CD14-positive monocyte (primary cell): Measurements from ENCODE around the gene UNC119B. TPM values are rescaled to one million over a fixed set of nuclear protein-coding genes. Genes with fewer than 3 reads are reported as not detected.

Experiments
- DNase-seq, 3 donors: peaks; one replicate each; pipeline ENCODE4 v3.0.0-alpha.2; 2011 to 2022
- H2AFZ ChIP-seq: 2 replicates; pipeline ENCODE4 v1.6.0; 2012; ENCODE audit warnings: mild to moderate bottlenecking, low read depth, low read length, inconsistent platforms; ENCODE audit not compliant: insufficient read depth, poor library complexity, severe bottlenecking
- H3K27ac ChIP-seq, 2 donors: 1 replicate in 1 of 2; 2 replicates in 1 of 2; pipeline ENCODE4 v1.5.1; 2012 to 2013; ENCODE audit warnings: low read length in 2 of 2, control low read depth in 1 of 2, inconsistent platforms in 1 of 2, low read depth in 1 of 2, mild to moderate bottlenecking in 1 of 2
- H3K27me3 ChIP-seq, 2 donors: one replicate each; pipeline versions ENCODE4 v1.6.0 to v1.6.1; 2011 to 2013; ENCODE audit warnings: low read length in 2 of 2; ENCODE audit not compliant: control insufficient read depth in 2 of 2, insufficient read depth in 2 of 2
- H3K36me3 ChIP-seq, 2 donors: replicated peaks in 1 of 2; 1 replicate in 1 of 2; 2 replicates in 1 of 2; pipeline versions ENCODE4 v1.5.1 to v1.6.1; 2012 to 2013; ENCODE audit warnings: low read length in 2 of 2, control low read depth in 1 of 2, inconsistent platforms in 1 of 2, mild to moderate bottlenecking in 1 of 2; ENCODE audit not compliant: insufficient read depth in 2 of 2, control insufficient read depth in 1 of 2
- H3K4me1 ChIP-seq, 2 donors: 1 replicate in 1 of 2; 2 replicates in 1 of 2; pipeline versions ENCODE4 v1.5.1 to v1.6.1; 2012 to 2013; ENCODE audit warnings: low read length in 2 of 2, control low read depth in 1 of 2, inconsistent platforms in 1 of 2, mild to moderate bottlenecking in 1 of 2, moderate library complexity in 1 of 2; ENCODE audit not compliant: insufficient read depth in 2 of 2, control insufficient read depth in 1 of 2
- H3K4me2 ChIP-seq: replicated peaks from 2 replicates; pipeline ENCODE3; 2012; ENCODE audit warnings: low read length, moderate library complexity, mild to moderate bottlenecking; ENCODE audit not compliant: poor library complexity, severe bottlenecking; ENCODE audit errors: extremely low read depth
- H3K4me3 ChIP-seq, 3 experiments: fragments of 200-600 bp in 1 of 3; sonication (generic) in 1 of 3; replicated peaks in 1 of 3; 1 replicate in 2 of 3; 2 replicates in 1 of 3; pipeline ENCODE4 v1.5.1; 2011 to 2013; ENCODE audit warnings: low read length in 3 of 3, mild to moderate bottlenecking in 3 of 3, control low read depth in 2 of 3, low read depth in 2 of 3, inconsistent platforms in 1 of 3, moderate library complexity in 1 of 3
- H3K79me2 ChIP-seq: 2 replicates; pipeline ENCODE4 v1.6.0; 2012; ENCODE audit warnings: mild to moderate bottlenecking, control low read depth, inconsistent platforms, low read length, moderate library complexity; ENCODE audit not compliant: insufficient read depth
- H3K9ac ChIP-seq: 2 replicates; pipeline ENCODE4 v1.6.0; 2017; ENCODE audit warnings: low read length, mild to moderate bottlenecking; ENCODE audit not compliant: insufficient read depth, poor library complexity, severe bottlenecking
- H3K9me3 ChIP-seq, 2 donors: replicated peaks in 1 of 2; 1 replicate in 1 of 2; 2 replicates in 1 of 2; pipeline versions ENCODE4 v1.5.1 to v1.6.1; 2012 to 2013; ENCODE audit warnings: low read length in 2 of 2, control low read depth in 1 of 2; ENCODE audit not compliant: control insufficient read depth in 1 of 2, insufficient read depth in 1 of 2
- H4K20me1 ChIP-seq: 2 replicates; pipeline ENCODE4 v1.6.0; 2012; ENCODE audit warnings: mild to moderate bottlenecking, low read length, control low read depth, moderate library complexity; ENCODE audit not compliant: insufficient read depth
- H3K27ac Mint-ChIP-seq, 7 donors: one replicate each; pipeline ENCODE4 v1.8.0; 2020; ENCODE audit warnings: mild to moderate bottlenecking in 7 of 7, mixed read lengths in 7 of 7, moderate library complexity in 6 of 7, inconsistent platforms in 2 of 7
- H3K27me3 Mint-ChIP-seq, 3 donors: one replicate each; pipeline ENCODE4 v1.8.0; 2021 to 2022; ENCODE audit warnings: low read depth in 3 of 3, mild to moderate bottlenecking in 3 of 3, mixed read lengths in 3 of 3, moderate library complexity in 3 of 3, inconsistent platforms in 1 of 3
- H3K36me3 Mint-ChIP-seq, 2 donors: one replicate each; pipeline ENCODE4 v1.8.0; 2020; ENCODE audit warnings: mixed read lengths in 2 of 2, inconsistent platforms in 1 of 2, mild to moderate bottlenecking in 1 of 2
- H3K4me1 Mint-ChIP-seq: one replicate; pipeline ENCODE4 v1.8.0; 2020; ENCODE audit warnings: mild to moderate bottlenecking, mixed read lengths
- H3K4me3 Mint-ChIP-seq, 2 donors: one replicate each; pipeline ENCODE4 v1.8.0; 2020; ENCODE audit warnings: mild to moderate bottlenecking in 2 of 2, mixed read lengths in 2 of 2, moderate library complexity in 1 of 2
- H3K9me3 Mint-ChIP-seq, 7 donors: one replicate each; pipeline ENCODE4 v1.8.0; 2020 to 2022; ENCODE audit warnings: mixed read lengths in 7 of 7, mild to moderate bottlenecking in 6 of 7, moderate library complexity in 6 of 7, inconsistent platforms in 2 of 7
- CTCF ChIP-seq: fragments of 200-600 bp; IDR thresholded peaks from one replicate; pipeline ENCODE4 v1.8.0; 2022; ENCODE audit warnings: antibody characterized with exemption, mild to moderate bottlenecking
- WGBS: methylation state at CpG from one replicate; pipeline ENCODE4 v1.1.5; 2013; ENCODE audit warnings: missing lambda C conversion rate; ENCODE audit not compliant: insufficient coverage; 5-methylcytosine and 5-hydroxymethylcytosine counted together
- intact Hi-C, 2 donors: fragments of 100-400 bp; cut with micrococcal nuclease; formaldehyde crosslinking; loops; one replicate each; pipeline versions ENCODE4 v1.15.0 to v1.15.1; 2023
- polyA plus RNA-seq, 3 donors: library from polyadenylated mRNA; depleted of rRNA in 1 of 3; unstranded in 2 of 3; stranded (reverse) in 1 of 3; fragments of 300-500 nt in 2 of 3; fragments of >200 nt in 1 of 3; fragmentation: Illumina TruSeq in 2 of 3; gene quantifications; 1 replicate in 2 of 3; 2 replicates in 1 of 3; pipeline ENCODE4 v1.2.3, GENCODE V29; 2012 to 2021

UNC119B gene
- polyA plus RNA-seq, 3 donors: 1.1 to 9.1 (median 2.1) TPM

- intact Hi-C loops: no loop called here
- H3K36me3 Mint-ChIP-seq: no peaks in the 10 kb centered on the region
- no peak for TF ChIP-seq CTCF
- H3K27me3 Mint-ChIP-seq: peaks cover 0 to 8% (median 5%) of the 10 kb centered on the region in 3 donors
- no peaks in the 10 kb centered on the region for H4K20me1 ChIP-seq
- no peak overlapping the region for H3K9ac ChIP-seq
- H3K27ac Mint-ChIP-seq: no peak overlapping the region
- no peaks in the 10 kb centered on the region for H3K36me3 ChIP-seq
- no peaks in the 10 kb centered on the region for H3K9me3 ChIP-seq
- no peaks in the 10 kb centered on the region for H3K27me3 ChIP-seq
- DNase-seq: no peak
- H3K4me3 ChIP-seq: no peak overlapping the region
- H3K4me2 ChIP-seq: no peak overlapping the region
- no peak overlapping the region for H2AFZ ChIP-seq
- H3K79me2 ChIP-seq: no peaks in the 10 kb centered on the region
- H3K9me3 Mint-ChIP-seq: peaks cover 0 to 1% (median 0%) of the 10 kb centered on the region in 7 donors
- 100% methylated on average over 5 of the region's 5 CpGs for WGBS
- H3K4me1 Mint-ChIP-seq: peaks cover 9% of the 10 kb centered on the region
- peaks cover 6 to 9% of the 10 kb centered on the region in 2 donors for H3K4me1 ChIP-seq
- no peak overlapping the region for H3K27ac ChIP-seq
- no peak overlapping the region for H3K4me3 Mint-ChIP-seq
These were observed 39.6 kb upstream of the UNC119B start for GRCh38 chr12:120670667-120671066.

GRCh38 chr12:120674097-120674636 is 36.1 kb upstream of the UNC119B start:
- 33% methylated on average over 3 of the region's 6 CpGs for WGBS

More at GRCh38 chr12:120674097-120674636, 36.1 kb upstream of the UNC119B start:
- H3K27me3 ChIP-seq: no peaks in the 10 kb centered on the region
- Mint-ChIP-seq H3K27ac (peak overlapping the region in 3 of 7 donors; percentile 47 to 68 (median 61)), H3K4me1 (peaks cover 24% of the 10 kb centered on the region), H3K36me3 (no peaks in the 10 kb centered on the region), H3K4me3 (peak overlapping the region in 1 of 2 donors; percentile 26), H3K27me3 (peaks cover 0 to 5% (median 3%) of the 10 kb centered on the region in 3 donors), H3K9me3 (peaks cover 0 to 1% (median 0%) of the 10 kb centered on the region in 7 donors)
- H3K9ac ChIP-seq: no peak overlapping the region
- H3K36me3 ChIP-seq: no peaks in the 10 kb centered on the region
- peak in 2 of 3 donors; percentile 35 to 42 for DNase-seq
- no peak for TF ChIP-seq CTCF
- no peaks in the 10 kb centered on the region for H3K79me2 ChIP-seq
- no peak overlapping the region for H3K27ac ChIP-seq
- H2AFZ ChIP-seq: no peak overlapping the region
- no peaks in the 10 kb centered on the region for H4K20me1 ChIP-seq
- H3K4me3 ChIP-seq: no peak overlapping the region
- H3K4me1 ChIP-seq: peaks cover 20 to 31% of the 10 kb centered on the region in 2 donors
- no peaks in the 10 kb centered on the region for H3K9me3 ChIP-seq
- intact Hi-C loops: no loop called here
- H3K4me2 ChIP-seq: no peak overlapping the region
